Muscle layer of duodenum (tissue), 2 donors: ENCODE measurements around the gene AMPH.

Experiments
- H3K27ac ChIP-seq: one replicate; pipeline ENCODE4 v1.7.0; 2013; ENCODE audit warnings: mild to moderate bottlenecking, low read length
- H3K27me3 ChIP-seq: one replicate; pipeline ENCODE4 v1.7.0; 2013; ENCODE audit warnings: low read depth, mild to moderate bottlenecking, control low read depth, low read length
- H3K36me3 ChIP-seq, 2 donors: one replicate each; pipeline ENCODE4 v1.7.0; 2013; ENCODE audit warnings: low read length in 2 of 2, control low read depth in 1 of 2, mild to moderate bottlenecking in 1 of 2; ENCODE audit not compliant: insufficient read depth in 2 of 2, control insufficient read depth in 1 of 2
- H3K4me1 ChIP-seq, 2 donors: one replicate each; pipeline ENCODE4 v1.7.0; 2013; ENCODE audit warnings: low read length in 2 of 2, mild to moderate bottlenecking in 2 of 2, control low read depth in 1 of 2, moderate library complexity in 1 of 2; ENCODE audit not compliant: insufficient read depth in 2 of 2, control insufficient read depth in 1 of 2
- H3K4me3 ChIP-seq, 2 donors: one replicate each; pipeline ENCODE4 v1.7.0; 2013; ENCODE audit warnings: low read length in 2 of 2, low read depth in 1 of 2, mild to moderate bottlenecking in 1 of 2
- H3K9me3 ChIP-seq, 2 donors: one replicate each; pipeline ENCODE4 v1.7.0; 2013; ENCODE audit warnings: low read length in 2 of 2, control low read depth in 1 of 2, mild to moderate bottlenecking in 1 of 2; ENCODE audit not compliant: control insufficient read depth in 1 of 2
- donor health status: healthy.

The AMPH gene

DNA sequence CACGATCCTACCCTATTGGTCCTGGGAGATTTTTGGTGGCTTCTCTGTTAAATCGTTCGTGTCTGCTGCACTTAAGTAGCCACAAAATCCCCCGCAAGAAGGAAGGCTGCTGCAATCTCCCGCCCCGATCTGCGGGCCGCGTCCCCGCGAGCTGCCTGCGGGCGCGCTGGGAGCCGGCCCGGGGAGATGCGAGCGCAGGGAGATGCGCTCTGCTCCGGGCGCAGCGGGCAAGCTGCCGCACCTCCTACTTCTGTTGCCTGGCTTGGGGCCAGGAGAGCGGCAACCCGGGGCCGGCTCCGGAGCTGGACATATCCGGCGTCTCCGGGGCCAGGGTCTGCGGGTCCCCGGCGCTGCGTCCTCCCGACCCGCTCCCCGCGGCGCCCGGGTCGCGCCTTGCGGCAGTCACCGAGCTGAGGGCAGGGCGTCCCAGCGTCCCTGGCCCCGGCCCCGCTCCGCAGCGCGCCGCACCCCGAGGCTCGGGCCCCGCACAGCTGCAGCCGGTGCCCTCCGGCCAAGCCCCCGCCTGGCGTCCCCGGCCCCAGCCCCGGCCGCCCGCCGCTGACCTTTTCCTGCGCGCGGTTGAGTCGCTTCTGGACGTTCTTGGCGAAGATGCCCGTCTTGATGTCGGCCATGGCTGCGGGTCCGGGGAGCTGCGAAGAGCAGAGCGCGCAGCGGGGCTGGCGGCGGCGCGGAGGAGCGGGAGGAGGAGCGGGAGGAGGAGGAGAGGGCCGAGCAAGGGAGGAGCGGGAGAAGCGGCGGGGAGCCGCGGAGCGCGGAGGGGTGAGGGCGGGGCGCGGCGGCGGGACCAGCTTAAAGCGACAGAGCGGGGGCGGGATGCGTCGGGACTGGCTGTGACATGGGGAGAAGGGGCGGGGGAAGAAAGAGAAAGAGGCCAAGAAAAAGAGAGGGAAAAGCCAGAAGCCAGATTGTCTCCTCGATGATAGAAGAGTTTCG, at the start of gene AMPH:
Gene AMPH (minus strand): TSS at position 654 of the 954 bp plus-strand sequence. CDS start 22 bp downstream, at position 632.
- Histone ChIP-seq H3K27me3 (peaks cover 4% of the 10 kb centered on the region), H3K36me3 (no peaks in the 10 kb centered on the region), H3K4me3 (peak within 1 kb of the TSS; percentile 30 to 70), H3K9me3 (no peaks in the 10 kb centered on the region), H3K4me1 (peaks cover 0 to 13% of the 10 kb centered on the region in 2 donors), H3K27ac (no peak within 1 kb of the TSS)

DNA sequence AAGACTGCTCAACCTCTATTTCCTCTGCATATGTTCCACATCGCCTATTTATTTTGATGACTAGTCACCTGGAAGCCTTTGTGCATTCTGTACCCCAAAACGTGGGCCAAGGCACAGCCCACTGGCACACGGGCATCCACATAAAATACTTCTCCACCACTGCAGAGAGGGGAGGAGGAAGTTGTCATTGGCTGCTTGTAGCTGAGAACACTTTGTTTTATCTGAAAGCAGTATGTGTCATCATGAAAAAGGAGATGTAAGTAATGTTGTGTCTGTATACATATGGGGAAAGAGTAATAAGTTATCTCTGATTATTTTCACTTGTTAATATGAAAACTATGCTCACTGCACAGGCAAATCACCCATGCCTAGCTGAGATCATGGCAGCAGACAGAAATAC, 48.2 kb upstream of the AMPH start:
- H3K9me3 ChIP-seq: no peaks in the 10 kb centered on the region
- H3K4me3 ChIP-seq: no peak overlapping the region
- no peaks in the 10 kb centered on the region for H3K27me3 ChIP-seq
- no peaks in the 10 kb centered on the region for H3K36me3 ChIP-seq
- H3K27ac ChIP-seq: no peak overlapping the region
- peaks cover 0 to 11% of the 10 kb centered on the region in 2 donors for H3K4me1 ChIP-seq

DNA sequence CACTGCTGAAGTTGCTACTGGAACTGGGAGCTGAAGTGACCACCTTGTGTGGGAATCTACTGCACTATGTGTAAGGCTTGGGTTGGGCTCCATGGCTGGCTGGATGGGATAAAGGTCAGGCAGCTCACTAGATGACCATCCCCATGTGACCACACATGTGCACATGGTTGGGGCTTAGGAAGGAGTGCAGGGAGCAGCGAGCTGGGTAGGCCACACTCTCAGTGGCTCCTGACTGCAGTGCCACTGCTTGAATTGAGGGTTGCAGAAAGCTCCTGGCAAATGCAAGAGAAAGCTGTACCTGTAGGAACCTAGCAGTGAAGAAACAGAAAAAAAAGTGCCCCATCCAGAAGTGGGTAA, 47.5 kb upstream of the AMPH start:
- H3K4me3 ChIP-seq: no peak overlapping the region
- H3K27ac ChIP-seq: no peak overlapping the region
- no peaks in the 10 kb centered on the region for H3K27me3 ChIP-seq
- H3K36me3 ChIP-seq: no peaks in the 10 kb centered on the region
- peaks cover 0 to 11% of the 10 kb centered on the region in 2 donors for H3K4me1 ChIP-seq
- no peaks in the 10 kb centered on the region for H3K9me3 ChIP-seq

DNA sequence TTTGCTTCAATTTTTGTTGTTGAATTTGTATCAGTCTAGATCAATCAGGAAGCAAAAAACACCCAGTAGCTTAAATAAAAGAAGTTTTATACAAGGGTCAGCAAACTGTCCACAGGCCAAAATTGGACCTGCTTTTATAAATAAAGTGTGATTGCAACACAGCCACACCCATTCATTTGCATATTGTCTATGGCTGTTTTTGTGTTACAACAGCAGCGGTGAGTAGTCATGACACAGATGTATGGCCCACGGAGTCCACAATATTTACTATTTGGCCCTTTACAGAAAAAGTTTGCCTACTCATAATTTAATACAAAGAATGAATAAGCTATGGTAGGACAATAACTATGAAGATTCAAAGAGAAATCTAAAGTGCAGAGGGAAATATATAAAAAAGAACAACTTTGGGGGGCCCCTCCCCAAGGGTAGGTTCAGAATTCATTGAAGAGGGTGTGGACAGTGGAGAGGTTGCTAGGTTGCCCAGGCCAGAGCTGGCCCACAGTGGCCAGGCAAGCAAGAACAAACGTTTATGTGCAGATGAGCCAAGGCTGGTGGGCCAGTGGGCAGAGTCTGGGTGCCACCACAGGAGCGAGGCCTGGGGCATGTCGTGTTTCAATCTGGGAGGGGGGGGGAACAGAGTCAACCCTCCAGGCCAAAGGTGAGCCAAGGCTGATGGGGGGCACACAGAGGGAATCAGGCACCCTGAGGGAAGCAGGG, 47.0 kb upstream of the AMPH start:
- H3K9me3 ChIP-seq: no peaks in the 10 kb centered on the region
- H3K4me3 ChIP-seq: no peak overlapping the region
- H3K27me3 ChIP-seq: no peaks in the 10 kb centered on the region
- H3K4me1 ChIP-seq: peaks cover 0 to 10% of the 10 kb centered on the region in 2 donors
- H3K36me3 ChIP-seq: no peaks in the 10 kb centered on the region
- H3K27ac ChIP-seq: no peak overlapping the region

DNA sequence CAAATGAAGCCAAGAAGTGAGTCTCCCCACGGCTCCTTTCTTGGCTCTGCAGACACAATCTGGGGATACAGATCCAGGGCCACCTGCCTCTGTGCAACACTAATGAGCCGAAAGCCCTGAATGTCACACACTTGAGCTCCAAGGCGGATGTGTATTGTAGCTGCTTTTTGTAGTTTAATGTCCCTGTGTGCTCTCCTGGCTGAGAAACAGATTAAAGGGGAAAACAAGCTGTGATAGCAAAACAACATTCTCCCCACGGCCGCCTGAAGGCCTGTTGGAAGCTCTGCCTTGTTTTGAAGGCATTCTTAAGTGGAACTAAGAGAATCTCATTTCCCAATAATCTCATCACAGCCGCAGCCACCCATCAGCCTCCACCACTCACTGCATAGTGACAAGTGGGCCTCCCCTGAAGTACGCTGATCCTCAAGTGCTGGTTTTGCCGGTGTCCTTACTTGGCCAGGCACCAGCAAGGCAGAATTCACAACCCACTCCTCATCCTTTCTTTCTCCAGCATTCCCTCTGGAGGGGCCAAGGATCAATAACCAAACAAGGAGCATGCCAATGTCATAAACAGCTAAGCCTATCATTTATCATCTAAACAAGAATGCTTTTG, 44.4 kb upstream of the AMPH start:
- Histone ChIP-seq H3K36me3 (no peaks in the 10 kb centered on the region), H3K4me3 (no peak overlapping the region), H3K27me3 (no peaks in the 10 kb centered on the region), H3K27ac (no peak overlapping the region), H3K9me3 (no peaks in the 10 kb centered on the region), H3K4me1 (no peaks in the 10 kb centered on the region)

DNA sequence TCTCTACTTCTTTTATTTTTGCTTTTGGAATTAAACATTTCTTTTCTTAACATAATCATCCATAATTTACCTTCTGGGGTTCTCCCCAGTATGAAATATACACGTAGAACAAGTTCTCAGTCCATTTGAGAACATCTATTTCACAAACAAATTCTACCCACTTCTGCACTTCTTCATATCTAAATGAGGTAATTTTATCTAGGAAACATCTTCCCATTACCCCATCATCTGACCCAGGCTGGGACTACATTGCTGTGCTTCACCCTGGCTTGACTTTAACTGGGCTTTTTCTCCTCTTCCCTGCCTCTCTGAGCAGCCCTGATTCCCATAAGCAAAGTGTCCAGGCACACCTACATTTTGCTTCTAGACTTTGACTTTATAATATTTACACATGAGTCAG, 43.3 kb upstream of the AMPH start:
- Histone ChIP-seq H3K27me3 (no peaks in the 10 kb centered on the region), H3K36me3 (no peaks in the 10 kb centered on the region), H3K4me3 (no peak overlapping the region), H3K4me1 (no peaks in the 10 kb centered on the region), H3K27ac (no peak overlapping the region), H3K9me3 (no peaks in the 10 kb centered on the region)

DNA sequence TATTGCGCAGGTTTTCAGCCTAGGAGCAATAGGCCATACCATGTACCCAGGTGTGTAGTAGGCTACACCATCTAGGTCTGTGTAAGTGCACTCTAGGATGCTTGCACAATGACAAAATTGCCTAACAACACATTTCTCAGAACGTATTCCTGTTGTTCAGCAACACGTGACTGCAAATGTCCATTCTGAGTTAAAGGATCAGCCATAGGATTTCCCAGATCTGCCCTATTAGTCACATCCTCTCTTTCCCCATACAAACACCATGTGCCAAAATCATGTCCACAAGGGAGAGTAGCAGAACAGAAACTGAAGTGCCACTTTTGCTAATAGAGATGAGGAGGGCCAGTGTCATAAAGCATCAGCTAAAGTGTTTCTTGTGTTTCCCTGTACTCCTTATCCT, 42.6 kb upstream of the AMPH start:
- H3K4me3 ChIP-seq: no peak overlapping the region
- H3K27me3 ChIP-seq: no peaks in the 10 kb centered on the region
- no peak overlapping the region for H3K27ac ChIP-seq
- H3K4me1 ChIP-seq: no peaks in the 10 kb centered on the region
- no peaks in the 10 kb centered on the region for H3K9me3 ChIP-seq
- no peaks in the 10 kb centered on the region for H3K36me3 ChIP-seq

DNA sequence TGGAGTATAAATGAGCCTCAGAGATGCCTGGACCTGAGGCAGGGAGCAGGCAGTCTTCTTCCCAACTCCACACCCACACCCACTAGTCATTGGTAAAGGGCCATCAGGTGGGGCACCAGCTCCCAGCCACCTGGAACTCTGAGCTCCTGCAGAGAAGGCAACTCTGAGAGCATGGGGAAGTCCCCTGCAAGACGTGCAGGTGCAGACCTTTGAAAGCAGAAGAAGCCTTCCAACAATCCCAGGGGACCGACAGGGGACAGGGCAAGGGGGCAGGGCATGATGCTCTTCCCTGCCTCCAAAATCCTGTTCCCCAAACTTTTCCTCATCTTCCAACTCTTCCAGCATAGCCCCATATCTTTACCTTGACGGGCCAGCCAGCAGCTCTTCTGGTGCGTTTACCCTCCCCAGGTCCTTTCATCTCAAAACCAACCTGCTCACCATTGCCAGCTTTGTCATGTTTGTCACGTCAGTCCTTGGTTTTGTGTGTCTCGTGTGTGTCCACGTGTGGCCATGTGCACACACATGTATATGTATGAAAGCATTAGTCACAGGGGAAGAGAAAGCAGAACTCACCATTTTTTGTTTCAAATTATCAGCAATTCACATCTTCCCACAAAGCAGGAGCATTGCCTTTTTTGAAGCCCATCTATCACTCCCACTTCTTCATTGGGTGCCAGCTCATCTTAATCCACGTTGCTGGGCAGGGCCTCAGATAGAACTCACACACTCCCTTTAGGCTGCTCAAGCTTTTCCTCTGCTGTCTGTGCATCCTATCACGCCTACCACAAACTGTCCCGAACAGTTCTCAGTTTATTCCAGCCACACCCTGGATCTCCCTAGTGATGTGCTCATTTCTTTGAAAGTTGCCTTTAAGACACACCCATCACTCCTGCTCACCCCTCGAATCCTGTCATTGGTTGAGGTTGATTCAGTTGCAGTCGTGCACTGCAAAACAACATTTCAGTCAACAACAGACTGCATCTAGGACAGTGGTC, 41.0 kb upstream of the AMPH start:
- Histone ChIP-seq H3K27ac (no peak overlapping the region), H3K4me3 (no peak overlapping the region)

DNA sequence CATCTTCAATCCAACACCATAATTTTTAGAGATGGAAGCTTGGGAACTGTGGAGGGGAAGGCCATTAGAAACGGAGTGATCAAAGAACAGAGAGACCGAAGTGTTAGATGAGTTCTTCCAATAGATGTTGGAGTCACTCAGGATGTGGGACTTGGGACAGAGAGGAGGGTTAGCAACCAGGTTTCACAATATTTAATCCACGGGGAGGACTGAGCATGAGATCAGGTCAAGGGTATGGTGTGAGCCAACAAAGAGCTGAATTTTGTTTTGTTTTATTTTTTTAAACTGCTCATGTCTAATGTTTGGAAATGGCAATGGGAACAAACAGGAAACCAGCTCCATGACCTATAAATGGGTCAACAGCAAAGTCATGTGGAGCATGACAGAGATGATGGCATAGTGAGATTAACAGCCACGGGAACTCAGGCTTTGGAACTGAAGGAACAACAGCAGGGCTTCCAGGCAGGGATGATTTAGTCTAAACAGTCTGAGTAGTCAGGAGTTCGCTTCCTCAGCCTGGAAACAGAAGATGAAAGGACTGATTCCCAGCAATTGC, 38.9 kb upstream of the AMPH start:
- Histone ChIP-seq H3K27me3 (no peaks in the 10 kb centered on the region), H3K27ac (no peak overlapping the region), H3K4me1 (no peaks in the 10 kb centered on the region), H3K9me3 (no peaks in the 10 kb centered on the region), H3K4me3 (no peak overlapping the region), H3K36me3 (no peaks in the 10 kb centered on the region)

More for the DNA sequence above, 41.0 kb upstream of the AMPH start:
- Histone ChIP-seq H3K4me1 (no peaks in the 10 kb centered on the region), H3K27me3 (no peaks in the 10 kb centered on the region), H3K36me3 (no peaks in the 10 kb centered on the region), H3K9me3 (no peaks in the 10 kb centered on the region)

DNA sequence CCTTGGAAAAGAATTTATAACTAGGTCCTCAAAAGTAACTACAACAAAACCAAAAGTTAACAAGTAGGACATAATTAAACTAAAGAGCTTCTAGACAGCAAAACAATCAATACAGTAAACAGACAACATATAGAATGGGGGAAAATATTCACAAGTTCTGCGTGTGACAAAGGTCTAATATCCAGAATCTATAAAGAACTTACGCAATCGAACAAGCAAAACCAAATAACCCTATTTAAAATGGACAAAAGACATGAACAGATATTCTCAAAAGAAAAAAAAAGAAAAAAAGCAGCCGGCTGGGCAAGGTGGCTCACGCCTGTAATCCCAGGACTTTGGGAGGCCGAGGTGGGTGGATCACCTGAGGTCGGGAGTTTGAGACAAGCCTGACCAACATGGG, 33.8 kb upstream of the AMPH start:
- H3K9me3 ChIP-seq: no peaks in the 10 kb centered on the region
- no peaks in the 10 kb centered on the region for H3K4me1 ChIP-seq
- H3K4me3 ChIP-seq: no peak overlapping the region
- no peak overlapping the region for H3K27ac ChIP-seq
- H3K36me3 ChIP-seq: no peaks in the 10 kb centered on the region
- no peaks in the 10 kb centered on the region for H3K27me3 ChIP-seq
